SIG-M5 treated with dmso at 0.1 percent for 504 hours (cell line): ENCODE results near the gene CEBPB.
"Not testable (repeated sequence)": the region's sequence is repeated elsewhere in the genome, so short reads cannot be mapped to it uniquely, and the experiment has no call there.

Source experiments
- DNase-seq: peaks from one replicate; lab custom pipeline; 2025; ENCODE audit not compliant: unreplicated experiment; lab: John Stamatoyannopoulos, UW

The CEBPB gene

DNA sequence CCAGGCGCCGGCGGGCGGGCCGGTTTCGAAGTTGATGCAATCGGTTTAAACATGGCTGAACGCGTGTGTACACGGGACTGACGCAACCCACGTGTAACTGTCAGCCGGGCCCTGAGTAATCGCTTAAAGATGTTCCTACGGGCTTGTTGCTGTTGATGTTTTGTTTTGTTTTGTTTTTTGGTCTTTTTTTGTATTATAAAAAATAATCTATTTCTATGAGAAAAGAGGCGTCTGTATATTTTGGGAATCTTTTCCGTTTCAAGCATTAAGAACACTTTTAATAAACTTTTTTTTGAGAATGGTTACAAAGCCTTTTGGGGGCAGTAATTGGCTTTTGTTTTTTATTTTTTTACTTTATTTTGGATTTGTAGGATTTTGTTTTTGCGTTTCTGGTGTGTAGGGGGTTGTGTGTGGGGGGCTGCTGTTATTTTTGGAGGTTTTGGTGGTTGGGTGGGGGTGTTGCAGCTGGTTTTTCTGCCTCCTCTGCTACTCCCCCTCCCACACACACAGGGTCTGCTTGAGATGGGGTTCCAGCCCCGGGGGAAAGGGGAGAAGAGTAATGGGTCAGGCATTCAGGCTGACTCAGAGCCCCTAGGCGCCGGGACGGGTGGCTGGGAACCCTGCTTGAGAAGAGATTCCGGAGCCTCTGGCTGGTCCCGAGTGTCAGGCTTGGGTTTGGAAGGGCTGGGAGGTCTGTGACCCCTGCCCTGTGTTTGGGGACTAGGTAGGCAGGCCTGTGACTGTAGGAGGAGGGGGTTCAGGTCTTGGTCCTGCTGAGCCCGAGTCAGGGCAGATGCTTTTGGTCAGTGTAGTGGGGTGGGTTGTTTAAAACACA, 2.0 kb downstream of the CEBPB start:
- peak; percentile 98 for DNase-seq

- DNase-seq: no peak
Measured at GRCh38 chr20:50193199-50193835, 2.7 kb downstream of the CEBPB start.

DNA sequence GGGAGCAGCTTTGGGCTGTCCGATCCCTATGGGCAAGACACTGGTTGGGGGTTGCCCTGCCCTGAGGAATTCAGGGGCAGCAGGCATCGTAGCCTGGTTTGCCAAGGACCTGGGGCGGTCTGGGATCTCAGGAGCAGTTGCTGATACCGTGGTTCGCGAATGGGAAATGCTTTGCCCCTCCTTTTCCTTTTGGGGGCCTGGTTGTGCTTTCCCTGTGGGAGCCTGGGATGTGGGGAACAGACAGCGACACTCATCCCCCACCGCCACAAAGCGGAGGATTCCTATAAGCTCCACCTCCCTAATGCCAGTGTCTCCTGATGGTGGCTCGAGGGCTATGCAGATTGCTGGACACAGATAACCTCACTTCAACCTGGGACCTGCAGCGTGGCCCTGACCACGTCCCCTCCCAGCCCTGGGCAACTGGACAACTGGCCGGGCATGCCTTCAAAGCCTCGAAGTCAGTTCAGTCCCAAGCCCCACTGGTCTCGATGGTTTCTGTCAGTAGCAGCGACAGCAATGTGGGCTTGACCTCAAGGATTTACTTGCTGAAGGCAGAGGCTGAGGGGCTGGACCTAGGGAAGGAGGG, 3.3 kb downstream of the CEBPB start:
- DNase-seq: no peak

GRCh38 chr20:50194422-50194830, 3.8 kb downstream of the CEBPB start:
- DNase-seq: no peak

GRCh38 chr20:50194831-50195523, 4.3 kb downstream of the CEBPB start:
- DNase-seq: no peak

- DNase-seq: no peak
Measured at GRCh38 chr20:50195524-50196120, 5.0 kb downstream of the CEBPB start.

DNA sequence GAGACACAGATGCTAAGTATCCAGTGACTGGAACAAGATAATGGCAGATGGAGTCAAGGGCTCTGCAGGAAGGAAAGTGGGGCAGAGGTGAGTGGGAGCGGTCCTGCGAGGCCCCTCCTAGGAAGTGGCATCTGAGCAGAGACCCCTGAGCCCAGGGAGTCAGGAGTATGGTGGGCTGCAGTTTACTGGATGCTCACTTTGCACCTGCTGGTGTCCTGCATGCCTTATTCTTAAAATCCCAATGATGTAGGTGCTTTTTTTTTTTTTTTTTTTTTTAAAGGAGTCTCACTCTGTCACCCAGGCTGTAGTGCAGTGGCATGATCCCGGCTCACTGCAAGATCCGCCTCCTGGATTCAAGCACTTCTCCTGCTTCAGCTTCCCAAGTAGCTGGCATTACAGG, 5.6 kb downstream of the CEBPB start:
- DNase-seq: no peak

DNA sequence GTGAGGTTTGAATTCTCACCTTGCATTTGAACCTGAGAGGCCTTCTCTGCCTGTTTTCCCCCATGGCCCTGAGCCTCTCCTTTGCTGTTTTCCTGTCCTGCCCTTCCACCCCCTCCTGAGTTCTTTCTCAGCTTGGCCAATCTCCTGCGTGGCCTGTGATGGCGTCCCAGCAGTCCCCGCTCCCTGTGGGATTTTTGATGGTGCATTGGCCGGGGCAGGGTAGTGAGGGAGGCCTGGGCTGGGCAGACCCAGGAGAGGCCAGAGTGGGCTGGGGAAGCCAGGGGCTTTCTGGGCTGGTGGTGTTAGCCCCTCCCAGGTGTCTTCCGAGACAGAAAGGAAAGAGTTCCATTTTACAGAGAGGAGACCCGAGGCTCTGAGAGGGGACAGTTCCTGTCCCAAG, 6.3 kb downstream of the CEBPB start:
- no peak for DNase-seq

DNA sequence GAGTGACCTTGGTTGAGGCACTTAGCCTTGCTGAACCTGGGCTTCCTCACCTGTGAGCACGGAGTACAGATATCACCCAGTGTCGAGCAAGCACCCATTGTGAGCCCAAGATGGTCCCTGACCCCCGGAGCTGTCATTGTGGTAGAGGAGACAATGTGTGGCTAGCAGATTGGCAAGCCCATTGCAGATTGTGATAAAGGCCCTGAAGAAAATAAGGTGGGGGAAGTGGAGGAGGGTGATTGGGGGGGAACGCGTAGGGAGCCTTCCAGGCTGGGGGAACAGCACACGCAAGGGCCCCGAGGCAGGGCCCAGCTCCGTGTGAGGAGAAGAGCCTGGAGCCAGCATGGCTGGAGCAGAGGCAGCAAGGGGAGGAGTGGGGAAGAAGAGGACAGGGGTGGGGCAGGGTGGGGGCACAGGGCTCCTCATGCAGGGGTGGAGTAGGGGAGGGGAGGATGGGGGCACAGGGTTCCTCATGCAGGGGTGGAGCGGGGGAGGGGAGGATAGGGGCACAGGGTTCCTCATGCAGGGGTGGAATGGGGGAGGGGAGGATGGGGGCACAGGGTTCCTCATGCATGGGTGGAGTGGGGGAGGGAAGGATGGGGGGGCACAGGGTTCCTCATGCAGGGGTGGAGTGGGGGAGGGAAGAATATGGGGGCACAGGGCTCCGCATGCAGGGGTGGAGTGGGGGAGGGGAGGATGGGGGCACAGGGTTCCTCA, 7.0 kb downstream of the CEBPB start:
- DNase-seq: no peak

- DNase-seq: no peak
Measured at GRCh38 chr20:50198180-50198666, 7.6 kb downstream of the CEBPB start.

- DNase-seq: no peak
Measured at GRCh38 chr20:50198716-50199115, 8.1 kb downstream of the CEBPB start.

DNA sequence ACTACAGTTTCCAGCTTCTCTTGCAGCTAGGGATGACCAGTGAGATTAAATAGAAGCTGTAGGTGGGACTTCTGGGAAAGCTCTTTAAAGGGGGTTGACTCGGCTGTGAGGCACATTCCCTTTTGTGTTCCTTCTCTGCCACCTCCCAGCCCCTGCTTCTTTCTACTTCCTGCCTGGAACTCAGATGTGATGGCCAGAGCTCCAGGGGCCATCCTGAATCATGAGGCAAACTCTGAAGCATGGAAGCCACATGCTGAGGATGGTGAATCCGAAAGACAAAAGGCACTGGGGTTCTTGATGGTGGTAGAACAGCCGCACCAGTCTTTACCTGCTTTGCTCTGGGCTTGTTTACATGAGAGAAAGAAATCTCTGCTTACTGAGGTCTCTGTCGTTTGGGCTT, 9.1 kb downstream of the CEBPB start:
- no peak for DNase-seq

DNA sequence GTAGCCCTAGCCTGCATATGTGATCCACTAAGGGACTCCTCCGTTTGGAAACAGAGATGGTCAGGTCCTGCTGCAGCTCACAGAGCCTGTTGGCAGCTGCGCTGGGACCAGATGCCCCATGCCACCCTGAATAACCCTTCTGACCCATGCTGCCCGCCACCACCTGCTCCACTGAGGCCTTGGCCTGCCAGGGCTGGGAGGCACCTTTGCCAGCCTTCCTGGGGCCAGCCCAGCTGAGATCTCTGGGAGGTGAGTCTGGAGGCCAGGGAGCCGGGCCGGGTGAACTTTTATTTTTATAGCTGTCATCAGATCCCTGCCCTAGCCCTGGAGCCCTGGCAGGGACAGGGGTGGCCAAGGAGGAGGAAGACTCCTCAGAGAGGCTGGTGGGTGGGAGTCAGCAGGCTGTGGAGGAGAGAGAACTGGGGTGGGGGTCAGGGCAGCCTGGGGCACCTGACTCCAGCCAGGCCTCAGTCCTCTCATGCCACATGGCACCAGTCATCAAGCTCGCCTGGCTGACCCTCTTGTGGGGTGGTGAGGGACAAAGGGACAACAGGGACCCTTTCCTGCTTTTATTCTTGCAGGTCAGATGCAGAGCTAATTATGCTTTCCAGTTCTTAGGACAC, 10.0 kb downstream of the CEBPB start:
- DNase-seq: no peak

GRCh38 chr20:50201710-50202109, 11.1 kb downstream of the CEBPB start:
- DNase-seq: not testable (repeated sequence)

- DNase-seq: no peak
Measured at GRCh38 chr20:50202677-50203076, 12.0 kb downstream of the CEBPB start.

GRCh38 chr20:50203951-50204937, 13.6 kb downstream of the CEBPB start:
- DNase-seq: no peak

- no peak for DNase-seq
Measured at GRCh38 chr20:50207026-50207425, 16.4 kb downstream of the CEBPB start.

GRCh38 chr20:50208085-50208491, 17.5 kb downstream of the CEBPB start:
- DNase-seq: no peak

DNA sequence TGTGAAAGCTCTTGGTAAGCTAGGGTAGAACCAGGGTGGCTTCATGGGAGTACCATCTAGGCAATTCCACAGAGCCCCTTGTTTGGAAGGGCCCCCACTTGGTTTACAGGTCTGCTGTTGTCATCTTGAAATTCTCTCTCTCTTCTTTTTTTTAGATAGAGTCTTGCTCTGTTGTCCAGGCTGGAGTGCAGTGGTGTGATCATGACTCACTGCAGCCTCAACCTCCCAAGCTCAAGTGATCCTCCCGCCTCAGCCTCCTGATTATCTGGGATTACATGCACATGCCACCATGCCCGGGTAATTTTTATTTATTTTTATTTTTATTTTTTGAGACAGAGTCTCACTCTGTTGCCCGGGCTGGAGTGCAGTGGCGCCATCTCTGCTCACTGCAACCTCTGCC, 18.2 kb downstream of the CEBPB start:
- DNase-seq: not testable (repeated sequence)
